WI38 (cell line): ENCODE results near the gene GALNTL6.

ENCODE experiments used
- H3K4me3 ChIP-seq: 2 replicates; pipeline ENCODE4 v1.5.1; 2011; ENCODE audit warnings: low read depth, mild to moderate bottlenecking, control low read depth, low read length
- TF ChIP-seq, protein P1 (sequence below): IDR thresholded peaks from 2 replicates; pipeline ENCODE4 v1.5.1; 2012; ENCODE audit warnings: low read depth, mild to moderate bottlenecking, control low read depth, low read length

GALNTL6 gene

DNA sequence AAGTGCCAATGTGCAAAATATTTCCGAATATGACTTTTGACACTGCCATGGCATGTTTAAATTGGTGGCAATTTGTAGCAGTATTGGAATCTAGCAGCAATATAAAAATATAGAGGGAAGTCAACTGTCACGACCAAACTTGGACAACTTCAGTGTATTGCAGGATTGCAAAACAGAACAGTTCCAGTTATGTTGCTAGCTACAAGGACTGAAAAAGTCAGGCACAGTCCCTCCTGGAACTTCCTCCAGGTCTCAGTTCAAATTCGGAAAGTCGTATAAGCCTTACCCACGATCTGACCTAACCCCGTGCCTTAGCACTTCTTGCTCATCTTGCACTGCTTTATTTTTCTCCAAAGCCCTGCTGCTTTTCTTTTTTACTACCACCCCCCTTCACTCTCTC lies 965.4 kb downstream of the GALNTL6 start:
- TF ChIP-seq, protein P1, sequence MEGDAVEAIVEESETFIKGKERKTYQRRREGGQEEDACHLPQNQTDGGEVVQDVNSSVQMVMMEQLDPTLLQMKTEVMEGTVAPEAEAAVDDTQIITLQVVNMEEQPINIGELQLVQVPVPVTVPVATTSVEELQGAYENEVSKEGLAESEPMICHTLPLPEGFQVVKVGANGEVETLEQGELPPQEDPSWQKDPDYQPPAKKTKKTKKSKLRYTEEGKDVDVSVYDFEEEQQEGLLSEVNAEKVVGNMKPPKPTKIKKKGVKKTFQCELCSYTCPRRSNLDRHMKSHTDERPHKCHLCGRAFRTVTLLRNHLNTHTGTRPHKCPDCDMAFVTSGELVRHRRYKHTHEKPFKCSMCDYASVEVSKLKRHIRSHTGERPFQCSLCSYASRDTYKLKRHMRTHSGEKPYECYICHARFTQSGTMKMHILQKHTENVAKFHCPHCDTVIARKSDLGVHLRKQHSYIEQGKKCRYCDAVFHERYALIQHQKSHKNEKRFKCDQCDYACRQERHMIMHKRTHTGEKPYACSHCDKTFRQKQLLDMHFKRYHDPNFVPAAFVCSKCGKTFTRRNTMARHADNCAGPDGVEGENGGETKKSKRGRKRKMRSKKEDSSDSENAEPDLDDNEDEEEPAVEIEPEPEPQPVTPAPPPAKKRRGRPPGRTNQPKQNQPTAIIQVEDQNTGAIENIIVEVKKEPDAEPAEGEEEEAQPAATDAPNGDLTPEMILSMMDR = no peak
- no peak overlapping the region for H3K4me3 ChIP-seq

DNA sequence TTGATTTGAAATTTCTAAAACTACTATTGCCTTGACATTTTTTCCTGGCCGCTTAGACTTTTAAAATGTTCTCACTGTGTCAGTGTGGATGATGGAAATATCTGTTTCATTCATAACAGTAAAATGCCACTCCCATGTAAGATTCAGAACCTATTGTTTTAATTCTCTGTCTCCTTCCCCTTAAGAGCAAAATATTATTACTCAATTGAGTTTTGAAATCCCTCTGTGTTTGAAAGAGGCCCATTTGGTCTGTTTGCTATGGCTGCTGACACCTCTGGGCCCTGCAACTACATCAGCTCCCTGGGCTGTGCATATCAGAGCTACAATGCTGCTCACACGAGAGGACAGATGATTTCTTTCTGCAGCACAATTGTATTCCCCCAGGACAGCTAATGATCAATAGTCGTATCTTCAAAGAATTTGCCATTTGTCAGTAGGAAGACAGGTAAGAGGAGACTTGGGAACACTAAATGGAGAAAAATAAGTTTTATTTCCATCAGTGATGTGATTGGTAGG lies 967.4 kb downstream of the GALNTL6 start:
- TF ChIP-seq, protein P1 = no peak
- no peak overlapping the region for H3K4me3 ChIP-seq

DNA sequence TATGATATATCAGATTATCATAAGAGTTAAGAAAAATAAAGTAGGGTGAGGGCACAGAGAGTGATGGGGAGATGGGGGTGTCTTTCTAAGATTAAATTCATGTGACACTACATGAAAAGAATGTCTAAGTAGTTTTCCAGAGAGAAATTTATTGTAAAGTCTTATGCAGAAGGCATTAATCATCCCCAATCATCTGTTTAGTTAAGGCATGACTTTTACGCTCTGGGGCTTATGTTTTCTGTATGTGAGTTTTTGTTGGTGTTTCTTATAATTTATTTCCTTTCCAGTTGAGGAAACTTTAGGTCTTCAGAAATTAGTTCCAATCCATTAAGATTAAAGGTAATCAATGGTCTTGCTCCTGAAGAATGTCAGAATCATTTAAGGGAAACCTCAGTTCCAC lies 972.4 kb downstream of the GALNTL6 start:
- TF ChIP-seq, protein P1 = no peak
- no peak overlapping the region for H3K4me3 ChIP-seq

DNA sequence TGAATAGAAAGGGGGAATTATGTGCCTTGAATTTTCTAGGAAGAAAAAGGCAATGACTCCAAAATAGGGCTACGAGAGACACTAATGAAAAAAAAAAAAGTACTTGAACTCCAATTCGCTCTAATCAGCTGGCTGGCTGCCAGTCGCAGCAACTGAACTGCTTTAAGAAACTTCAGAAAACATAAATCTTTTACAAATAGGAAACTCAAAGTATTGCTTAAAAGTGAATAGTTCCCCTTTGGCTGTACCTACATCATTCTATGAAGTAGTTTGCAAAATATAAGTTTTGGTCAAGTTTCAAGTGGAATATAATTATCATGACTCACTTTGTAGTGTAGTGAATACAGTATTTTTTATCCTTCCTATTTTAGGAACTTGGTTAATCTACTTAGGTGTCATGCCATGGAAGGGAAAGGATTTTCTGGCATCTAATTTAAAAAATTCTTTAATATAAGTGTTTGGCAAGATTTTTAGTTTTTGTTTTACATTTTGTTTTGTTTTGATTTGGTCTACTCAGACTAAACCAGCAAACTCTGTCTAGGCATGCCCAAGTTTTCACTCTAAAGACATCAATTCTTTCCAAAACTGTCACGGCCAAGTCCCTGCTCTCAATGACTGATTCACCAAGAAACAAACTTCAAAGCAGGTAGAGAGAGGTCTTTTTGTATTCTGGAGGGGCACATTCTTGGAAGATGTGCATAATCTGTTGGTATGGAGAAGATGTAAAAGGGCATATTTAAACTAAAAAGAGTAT lies 973.0 kb downstream of the GALNTL6 start:
- H3K4me3 ChIP-seq = no peak overlapping the region
- TF ChIP-seq, protein P1 = no peak

DNA sequence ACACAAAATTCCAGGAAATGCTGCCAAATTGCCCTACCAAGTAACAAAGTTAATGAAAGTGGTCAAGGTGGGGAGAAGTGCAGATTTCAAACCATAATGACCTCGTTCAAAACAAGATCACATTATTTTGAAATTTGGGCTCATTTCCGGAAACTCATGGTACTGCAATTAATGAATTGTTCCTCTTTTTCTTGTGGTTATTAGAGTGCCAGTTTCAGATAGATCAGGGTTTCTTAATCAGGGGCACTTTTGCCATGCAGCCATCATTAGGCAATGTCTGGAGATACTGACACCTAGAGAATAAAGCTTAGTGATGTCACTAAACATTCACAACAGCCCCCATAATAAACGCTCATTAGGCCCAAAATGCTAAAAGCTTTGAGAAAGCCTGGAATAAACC lies 973.9 kb downstream of the GALNTL6 start:
- H3K4me3 ChIP-seq = no peak overlapping the region
- TF ChIP-seq, protein P1 = no peak

DNA sequence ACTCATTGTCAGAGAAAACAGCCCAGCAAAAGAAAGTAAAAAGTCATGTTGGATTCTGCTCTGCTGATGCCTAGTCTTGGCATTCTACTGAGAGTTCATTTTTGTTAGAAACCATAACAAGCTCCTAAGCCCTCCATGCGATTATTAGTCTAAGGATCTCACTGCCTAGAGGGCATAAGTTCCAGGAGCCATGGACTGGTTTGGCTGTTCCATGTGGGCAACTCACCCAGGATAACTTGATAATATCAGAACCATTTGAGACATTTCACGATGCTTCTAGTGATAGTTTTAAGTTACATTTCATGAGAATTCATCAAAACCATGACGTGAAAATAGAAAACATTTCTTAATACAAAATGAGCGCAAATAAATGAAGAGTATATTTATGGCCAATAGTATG lies 978.6 kb downstream of the GALNTL6 start:
- no peak overlapping the region for H3K4me3 ChIP-seq
- TF ChIP-seq, protein P1 = no peak

DNA sequence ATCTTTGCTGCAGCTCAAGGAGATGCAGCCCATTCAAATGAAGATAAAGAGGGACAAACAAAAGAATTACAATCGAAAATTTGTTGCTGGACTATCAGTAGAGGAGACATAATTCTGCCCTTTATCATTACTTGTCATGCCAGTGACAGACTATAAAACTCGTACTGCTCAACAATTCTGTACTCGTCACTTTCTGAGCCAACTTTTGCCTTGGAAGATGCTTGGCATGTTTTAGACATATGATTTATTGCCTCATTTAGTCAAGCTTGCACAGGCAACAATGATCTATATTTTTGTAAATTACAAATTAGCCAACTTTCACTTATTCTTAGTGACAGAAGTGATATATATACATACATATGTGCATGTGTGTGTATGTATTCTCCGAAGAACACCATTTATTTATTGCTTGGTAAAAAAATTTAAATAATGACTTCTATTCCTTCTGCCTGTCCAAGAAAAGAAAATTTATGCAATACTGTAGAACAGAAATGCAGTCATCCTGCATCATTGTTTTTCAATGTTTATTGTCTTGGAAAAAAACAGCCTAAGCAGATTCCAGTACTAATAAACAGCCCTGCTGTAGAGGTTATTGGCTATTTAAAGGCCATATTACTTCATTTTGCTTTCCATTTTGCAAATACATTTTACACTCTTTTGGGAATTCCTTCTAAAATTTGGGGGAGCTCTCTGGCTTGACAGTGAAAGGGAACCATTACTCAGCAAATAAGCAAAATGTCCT lies 980.5 kb downstream of the GALNTL6 start:
- H3K4me3 ChIP-seq = no peak overlapping the region
- TF ChIP-seq, protein P1 = no peak
